ENCODE measurements around the gene CAPN8. TPM values are rescaled to one million over a fixed set of nuclear protein-coding genes. Genes with fewer than 3 reads are reported as not detected.

CAPN8 gene
- total RNA-seq, 1 experiment from 2014 or later: 0.54 TPM

DNA sequence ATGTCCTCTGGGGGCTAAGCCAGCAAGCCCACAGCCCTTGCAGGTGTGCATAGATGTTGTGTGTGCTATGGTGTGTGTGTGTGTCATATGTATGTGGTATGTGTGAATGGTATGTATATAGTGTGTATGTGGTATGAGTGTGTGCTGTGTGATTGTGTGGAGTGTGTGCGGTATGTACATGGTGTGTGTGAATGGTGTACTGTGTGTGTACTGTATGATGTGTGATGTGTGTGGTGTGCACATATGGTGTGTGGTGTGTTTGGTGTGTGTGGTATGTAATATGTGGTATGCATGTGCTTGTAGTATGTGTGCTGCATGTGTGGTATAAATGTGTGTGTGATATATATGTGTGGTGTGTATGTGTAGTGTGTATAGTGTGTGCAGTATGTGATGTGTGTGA lies 107.0 kb downstream of the CAPN8 start:
- Histone ChIP-seq H3K9me3 (ENCODE audit: control insufficient read depth in 1 of 2, insufficient read depth in 1 of 2, low read depth in 1 of 2, low read length in 2 of 2) (no peaks in the 10 kb centered on the region), H2AFZ (ENCODE audit: low read depth, low read length, poor library complexity, severe bottlenecking) (no peak overlapping the region), H3K4me2 (ENCODE audit: low read length) (no peak overlapping the region), H4K20me1 (ENCODE audit: insufficient read depth) (no peaks in the 10 kb centered on the region), H3K9me2 (ENCODE audit: insufficient read depth) (no peaks in the 10 kb centered on the region), H3K27me3 (ENCODE audit: insufficient read depth, low read length) (no peaks in the 10 kb centered on the region), H3K27ac (ENCODE audit: low read depth, low read length) (no peak overlapping the region), H3K79me2 (ENCODE audit: insufficient read depth, low read length) (no peaks in the 10 kb centered on the region), H3K9ac (ENCODE audit: low read length) (no peak overlapping the region), H3K4me1 (ENCODE audit: control insufficient read depth in 1 of 2, insufficient read depth in 2 of 2, low read length in 2 of 2) (no peaks in the 10 kb centered on the region), H3K36me3 (ENCODE audit: control insufficient read depth in 1 of 2, insufficient read depth in 2 of 2, low read length in 2 of 2) (no peaks in the 10 kb centered on the region), H3K4me3 (replicated peaks in 1 of 2; ENCODE audit: low read depth in 1 of 2, low read length in 2 of 2) (no peak overlapping the region)
- TF ChIP-seq SP1 (IDR thresholded peaks at IDR 0.05; ENCODE audit: low read depth): no peak
- TF ChIP-seq YY1 (IDR thresholded peaks at IDR 0.05; ENCODE audit: extremely low read depth, insufficient replicate concordance, low read depth, low read length): no peak
- TF ChIP-seq, protein P1, sequence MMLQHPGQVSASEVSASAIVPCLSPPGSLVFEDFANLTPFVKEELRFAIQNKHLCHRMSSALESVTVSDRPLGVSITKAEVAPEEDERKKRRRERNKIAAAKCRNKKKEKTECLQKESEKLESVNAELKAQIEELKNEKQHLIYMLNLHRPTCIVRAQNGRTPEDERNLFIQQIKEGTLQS (IDR thresholded peaks at IDR 0.05): no peak
- TF ChIP-seq, protein P2, sequence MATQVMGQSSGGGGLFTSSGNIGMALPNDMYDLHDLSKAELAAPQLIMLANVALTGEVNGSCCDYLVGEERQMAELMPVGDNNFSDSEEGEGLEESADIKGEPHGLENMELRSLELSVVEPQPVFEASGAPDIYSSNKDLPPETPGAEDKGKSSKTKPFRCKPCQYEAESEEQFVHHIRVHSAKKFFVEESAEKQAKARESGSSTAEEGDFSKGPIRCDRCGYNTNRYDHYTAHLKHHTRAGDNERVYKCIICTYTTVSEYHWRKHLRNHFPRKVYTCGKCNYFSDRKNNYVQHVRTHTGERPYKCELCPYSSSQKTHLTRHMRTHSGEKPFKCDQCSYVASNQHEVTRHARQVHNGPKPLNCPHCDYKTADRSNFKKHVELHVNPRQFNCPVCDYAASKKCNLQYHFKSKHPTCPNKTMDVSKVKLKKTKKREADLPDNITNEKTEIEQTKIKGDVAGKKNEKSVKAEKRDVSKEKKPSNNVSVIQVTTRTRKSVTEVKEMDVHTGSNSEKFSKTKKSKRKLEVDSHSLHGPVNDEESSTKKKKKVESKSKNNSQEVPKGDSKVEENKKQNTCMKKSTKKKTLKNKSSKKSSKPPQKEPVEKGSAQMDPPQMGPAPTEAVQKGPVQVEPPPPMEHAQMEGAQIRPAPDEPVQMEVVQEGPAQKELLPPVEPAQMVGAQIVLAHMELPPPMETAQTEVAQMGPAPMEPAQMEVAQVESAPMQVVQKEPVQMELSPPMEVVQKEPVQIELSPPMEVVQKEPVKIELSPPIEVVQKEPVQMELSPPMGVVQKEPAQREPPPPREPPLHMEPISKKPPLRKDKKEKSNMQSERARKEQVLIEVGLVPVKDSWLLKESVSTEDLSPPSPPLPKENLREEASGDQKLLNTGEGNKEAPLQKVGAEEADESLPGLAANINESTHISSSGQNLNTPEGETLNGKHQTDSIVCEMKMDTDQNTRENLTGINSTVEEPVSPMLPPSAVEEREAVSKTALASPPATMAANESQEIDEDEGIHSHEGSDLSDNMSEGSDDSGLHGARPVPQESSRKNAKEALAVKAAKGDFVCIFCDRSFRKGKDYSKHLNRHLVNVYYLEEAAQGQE (IDR thresholded peaks at IDR 0.05; ENCODE audit: low read depth): no peak
- no peak for TF ChIP-seq ELF1 (IDR thresholded peaks at IDR 0.05; ENCODE audit: borderline replicate concordance, low read depth)
- no peak for TF ChIP-seq CEBPB (IDR thresholded peaks at IDR 0.05; ENCODE audit: low read depth)
- no peak for TF ChIP-seq FOSL1 (IDR thresholded peaks at IDR 0.05; ENCODE audit: low read depth)
- TF ChIP-seq SRF (IDR thresholded peaks at IDR 0.05; ENCODE audit: low read depth): no peak
- no peak for TF ChIP-seq JUND (IDR thresholded peaks at IDR 0.05)
- no peak for TF ChIP-seq POLR2AphosphoS5 (IDR thresholded peaks at IDR 0.05; ENCODE audit: low read depth, low read length)
- TF ChIP-seq, protein P3, sequence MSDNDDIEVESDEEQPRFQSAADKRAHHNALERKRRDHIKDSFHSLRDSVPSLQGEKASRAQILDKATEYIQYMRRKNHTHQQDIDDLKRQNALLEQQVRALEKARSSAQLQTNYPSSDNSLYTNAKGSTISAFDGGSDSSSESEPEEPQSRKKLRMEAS (IDR thresholded peaks at IDR 0.05): no peak
- TF ChIP-seq ZFX (IDR thresholded peaks at IDR 0.05): no peak
- ATAC-seq (no peak), DNase-seq (ENCODE audit: low read depth, low spot score) (no peak)
- CTCF ChIA-PET: interaction anchor here (1.2 to 2.8 kb wide), 3 partner anchors 53 to 137 kb away, joined by 4 to 78 read pairs (median 50); no protein-coding TSS in a partner anchor
- intact Hi-C loops (cut with micrococcal nuclease): no loop called here
- BruUV-seq (replicated peaks): no TSS peak
- POLR2A ChIA-PET: no interaction called here
- RAD21 ChIA-PET (ENCODE audit: low non-redundant PET in 1 of 2, low total read pairs in 2 of 2, uncharacterized antibody in 2 of 2, unreplicated experiment in 2 of 2): no interaction called here
